GM19193 (cell line): Measurements from ENCODE around the gene CCL26.

ENCODE experiments used
- POLR2A ChIP-seq: IDR thresholded peaks from 4 replicates; pipeline ENCODE4 v1.6.1; 2011; ENCODE audit not compliant: insufficient read depth, insufficient read length; ENCODE audit errors: extremely low read depth

Gene CCL26

DNA sequence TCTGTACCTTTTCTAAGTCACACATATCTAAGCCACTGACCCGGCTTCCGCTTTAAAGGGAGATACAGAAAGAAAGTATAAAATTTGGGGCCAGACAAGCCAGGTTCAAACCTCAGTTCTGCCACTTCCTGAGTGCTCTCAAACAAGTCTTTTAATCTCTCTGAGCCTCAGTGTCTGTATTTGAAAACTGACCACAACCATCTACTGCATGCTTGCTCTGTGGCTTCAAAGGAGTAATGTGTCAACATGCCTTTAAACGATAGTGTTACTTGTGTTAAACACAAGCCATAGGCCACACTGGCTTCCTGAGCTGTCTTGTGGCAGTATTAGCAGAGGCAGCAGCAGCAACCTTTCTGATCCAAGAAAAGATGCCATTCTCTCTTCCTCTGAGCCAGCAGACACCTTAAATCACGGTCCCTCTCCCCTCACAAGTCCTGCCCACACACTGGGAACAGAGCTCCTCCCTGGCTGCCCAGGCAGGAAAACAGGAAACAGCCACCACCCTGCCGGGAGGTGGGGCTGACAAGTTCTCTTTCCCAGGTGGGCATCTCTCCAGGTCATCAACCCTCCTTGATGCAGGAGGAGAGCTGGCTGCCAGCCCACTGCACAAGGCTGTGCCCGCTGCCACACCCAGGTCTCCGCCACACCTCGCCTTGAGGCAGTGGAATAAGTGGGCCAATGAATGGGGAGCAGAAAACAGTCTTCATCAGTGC lies 44.0 kb downstream of the CCL26 start:
- TF ChIP-seq POLR2A = no peak

- no peak for TF ChIP-seq POLR2A
Measured at GRCh38 chr7:75725306-75725705, 46.7 kb downstream of the CCL26 start.

- no peak for TF ChIP-seq POLR2A
Measured at GRCh38 chr7:75723444-75723843, 48.6 kb downstream of the CCL26 start.

DNA sequence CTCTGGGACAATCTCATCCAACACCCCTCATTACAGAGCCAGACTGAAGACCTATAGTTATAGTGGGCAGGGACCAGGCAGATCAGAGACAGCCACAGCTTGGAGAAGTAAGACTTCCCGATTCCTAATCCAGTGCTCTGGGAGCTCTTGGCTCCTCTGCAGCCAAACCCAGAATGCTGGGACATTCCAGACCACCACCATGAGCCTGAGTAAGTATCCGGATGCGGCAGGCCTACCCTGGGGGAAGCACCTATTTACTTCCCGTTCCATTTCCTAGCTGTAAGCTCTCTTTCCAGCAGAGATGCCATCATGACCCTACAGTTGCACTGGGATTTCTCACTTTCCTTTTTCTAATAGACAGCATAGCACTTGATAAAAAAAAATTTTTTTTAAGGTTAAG lies 49.6 kb downstream of the CCL26 start:
- no peak for TF ChIP-seq POLR2A

- TF ChIP-seq POLR2A = no peak
Measured at GRCh38 chr7:75721426-75721825, 50.6 kb downstream of the CCL26 start.

DNA sequence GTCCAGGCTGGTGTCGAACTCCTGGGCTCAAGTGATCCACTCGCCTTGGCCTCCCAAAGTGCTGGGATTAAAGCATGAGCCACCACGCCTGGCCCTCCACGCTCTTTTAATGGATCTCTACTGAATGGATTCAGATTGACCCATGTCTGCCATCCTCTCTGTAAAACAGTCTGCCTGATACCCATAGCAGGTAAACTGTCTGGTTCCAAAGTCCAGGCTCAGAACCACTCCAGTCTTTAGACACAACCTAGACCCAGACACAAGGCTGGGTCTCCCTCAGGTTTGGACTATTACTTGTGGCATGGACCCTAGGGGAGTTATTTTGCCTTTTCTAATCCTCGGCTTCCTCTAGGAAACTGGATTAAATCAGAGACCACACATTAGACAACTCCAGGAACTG lies 52.4 kb downstream of the CCL26 start:
- no peak for TF ChIP-seq POLR2A
